Fibroblast of skin of right biceps (primary cell): ENCODE results near the gene PLG.
"Not testable (repeated sequence)": the region's sequence is repeated elsewhere in the genome, so short reads cannot be mapped to it uniquely, and the experiment has no call there.

Experiments used
- DNase-seq: peaks from one replicate; pipeline ENCODE4 v3.0.0-alpha.2; 2013

The PLG gene

GRCh38 chr6:160708993-160709392, 6.9 kb downstream of the PLG start:
- DNase-seq: not testable (repeated sequence)

DNA sequence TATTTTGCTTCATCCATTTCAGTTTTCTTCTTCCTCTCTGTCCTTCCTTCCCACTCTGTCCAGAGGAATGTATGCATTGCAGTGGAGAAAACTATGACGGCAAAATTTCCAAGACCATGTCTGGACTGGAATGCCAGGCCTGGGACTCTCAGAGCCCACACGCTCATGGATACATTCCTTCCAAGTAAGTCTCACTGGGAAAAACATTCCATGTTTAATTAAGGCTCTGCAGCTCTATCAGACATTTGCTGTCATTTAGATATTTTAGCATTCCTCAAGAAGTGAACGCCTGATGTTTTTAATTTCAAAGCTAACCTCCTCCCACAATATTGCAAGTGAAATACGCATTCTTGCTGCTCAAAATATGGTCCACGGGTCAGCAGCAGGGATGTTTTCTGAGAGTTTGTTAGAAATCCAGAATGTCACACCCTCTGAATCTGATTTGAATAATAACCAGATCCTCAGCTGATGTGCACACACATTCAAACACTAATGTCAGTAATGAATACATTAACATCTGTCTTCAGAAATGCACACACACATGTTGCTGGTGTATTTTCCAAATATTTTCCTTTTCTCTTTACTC, 12.8 kb downstream of the PLG start:
- DNase-seq: peak; percentile 72

DNA sequence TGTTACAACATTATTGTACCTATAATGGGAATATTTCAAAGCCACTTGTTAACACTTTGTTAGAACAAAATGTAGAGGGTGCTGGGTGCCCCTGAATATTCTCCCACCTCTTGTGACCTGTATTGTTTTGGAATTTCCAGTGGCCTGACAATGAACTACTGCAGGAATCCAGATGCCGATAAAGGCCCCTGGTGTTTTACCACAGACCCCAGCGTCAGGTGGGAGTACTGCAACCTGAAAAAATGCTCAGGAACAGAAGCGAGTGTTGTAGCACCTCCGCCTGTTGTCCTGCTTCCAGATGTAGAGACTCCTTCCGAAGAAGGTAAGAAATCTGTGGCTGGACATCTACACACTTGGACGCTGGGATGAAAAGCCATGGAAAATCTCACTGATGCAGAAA, 28.9 kb downstream of the PLG start:
- DNase-seq: no peak

- DNase-seq: peak; percentile 45
Measured at GRCh38 chr6:160733050-160733646, 31.1 kb downstream of the PLG start.

- no peak for DNase-seq
Measured at GRCh38 chr6:160734627-160735026, 32.6 kb downstream of the PLG start.

GRCh38 chr6:160735523-160735922, 33.5 kb downstream of the PLG start:
- DNase-seq: no peak

- no peak for DNase-seq
Measured at GRCh38 chr6:160737934-160738333, 35.9 kb downstream of the PLG start.

- no peak for DNase-seq
Measured at GRCh38 chr6:160739955-160740354, 37.9 kb downstream of the PLG start.

DNA sequence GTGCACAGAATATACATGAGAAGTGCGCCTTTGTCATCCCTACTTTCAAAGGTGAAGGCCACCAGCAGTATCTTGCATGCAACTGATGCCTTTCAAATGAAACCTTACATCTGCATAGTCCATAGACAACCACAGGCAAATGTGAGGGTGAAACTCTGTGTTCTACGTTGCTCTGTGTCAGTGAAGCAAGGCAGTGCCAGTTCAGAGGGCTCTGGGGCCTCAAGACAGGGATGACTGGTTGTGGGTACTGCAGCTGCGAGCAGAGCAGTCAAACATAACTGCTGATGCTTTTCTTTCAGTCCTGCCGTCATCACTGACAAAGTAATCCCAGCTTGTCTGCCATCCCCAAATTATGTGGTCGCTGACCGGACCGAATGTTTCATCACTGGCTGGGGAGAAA, 39.0 kb downstream of the PLG start:
- not testable (repeated sequence) for DNase-seq

GRCh38 chr6:160742090-160742489, 40.0 kb downstream of the PLG start:
- DNase-seq: no peak

GRCh38 chr6:160750276-160750689, 48.2 kb downstream of the PLG start:
- no peak for DNase-seq

GRCh38 chr6:160753211-160753610, 51.2 kb downstream of the PLG start:
- not testable (repeated sequence) for DNase-seq

DNA sequence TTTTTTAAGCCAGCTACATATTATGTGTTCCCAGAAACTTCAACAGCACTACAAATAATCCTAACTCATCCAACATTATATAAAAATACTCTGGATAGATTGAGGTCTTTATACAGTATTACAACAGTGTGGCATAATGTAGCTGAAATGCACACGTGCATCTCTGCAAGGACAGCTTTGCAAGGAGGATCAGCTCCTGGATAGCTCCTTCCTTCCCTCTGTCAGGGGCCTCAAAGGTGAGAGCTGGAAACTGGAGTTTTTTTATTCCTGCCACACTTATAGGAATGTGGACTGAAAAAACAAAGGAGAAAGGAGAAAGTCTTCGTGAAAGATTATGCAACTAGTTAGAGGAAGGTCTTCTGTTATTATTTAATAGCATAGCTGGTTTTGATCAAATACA, 53.1 kb downstream of the PLG start:
- DNase-seq: no peak

DNA sequence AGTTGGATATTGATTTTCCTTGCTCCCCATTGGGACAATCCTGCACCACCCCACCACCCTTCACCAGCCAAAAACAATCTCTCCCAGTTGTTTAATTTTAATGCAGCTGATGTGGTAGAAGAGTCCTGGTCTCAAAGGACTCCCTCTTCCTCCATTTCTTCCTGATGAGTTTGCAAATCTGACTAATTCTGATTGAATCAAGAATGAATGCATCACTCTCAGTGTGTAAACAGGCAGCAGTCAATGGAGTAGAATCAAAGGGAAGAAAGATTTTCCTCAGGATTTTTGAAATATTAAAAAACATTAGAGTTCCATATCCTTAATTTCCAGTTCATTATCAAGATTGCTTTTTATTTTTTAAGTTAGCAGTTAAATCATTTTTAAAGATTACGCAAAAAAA, 54.0 kb downstream of the PLG start:
- no peak for DNase-seq

- DNase-seq: no peak
Measured at GRCh38 chr6:160756871-160757270, 54.8 kb downstream of the PLG start.

GRCh38 chr6:160764847-160765246, 62.8 kb downstream of the PLG start:
- DNase-seq: no peak

GRCh38 chr6:160765412-160765811, 63.4 kb downstream of the PLG start:
- no peak for DNase-seq

DNA sequence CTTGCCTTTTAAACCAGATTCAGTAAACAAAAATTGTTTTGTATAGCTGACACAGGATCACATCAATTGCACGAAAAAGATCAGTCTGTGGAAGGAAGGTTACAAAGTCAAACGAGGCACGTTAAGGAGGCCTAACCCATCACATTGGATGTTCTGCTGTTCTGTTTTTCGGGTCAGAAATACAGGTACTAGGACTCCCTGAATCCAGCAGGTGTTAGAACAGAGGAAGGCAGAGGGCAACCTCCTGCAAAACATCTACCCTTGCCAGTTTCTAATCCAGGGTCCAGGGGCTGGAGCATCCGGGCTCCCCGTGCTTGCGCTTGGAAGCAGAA, 64.6 kb downstream of the PLG start:
- DNase-seq: no peak

GRCh38 chr6:160766989-160767646, 65.1 kb downstream of the PLG start:
- DNase-seq: peak; percentile 47

- DNase-seq: no peak
Measured at GRCh38 chr6:160767647-160768019, 65.6 kb downstream of the PLG start.

- no peak for DNase-seq
Measured at GRCh38 chr6:160768101-160768500, 66.1 kb downstream of the PLG start.

- DNase-seq: no peak
Measured at GRCh38 chr6:160774399-160774798, 72.4 kb downstream of the PLG start.

GRCh38 chr6:160775792-160776580, 73.9 kb downstream of the PLG start:
- DNase-seq: no peak

- DNase-seq: not testable (repeated sequence)
Measured at GRCh38 chr6:160779095-160779494, 77.1 kb downstream of the PLG start.
